Measurements from ENCODE around the gene XRCC6.
"Not testable (repeated sequence)": the region's sequence is repeated elsewhere in the genome, so short reads cannot be mapped to it uniquely, and the experiment has no call there.

DNA sequence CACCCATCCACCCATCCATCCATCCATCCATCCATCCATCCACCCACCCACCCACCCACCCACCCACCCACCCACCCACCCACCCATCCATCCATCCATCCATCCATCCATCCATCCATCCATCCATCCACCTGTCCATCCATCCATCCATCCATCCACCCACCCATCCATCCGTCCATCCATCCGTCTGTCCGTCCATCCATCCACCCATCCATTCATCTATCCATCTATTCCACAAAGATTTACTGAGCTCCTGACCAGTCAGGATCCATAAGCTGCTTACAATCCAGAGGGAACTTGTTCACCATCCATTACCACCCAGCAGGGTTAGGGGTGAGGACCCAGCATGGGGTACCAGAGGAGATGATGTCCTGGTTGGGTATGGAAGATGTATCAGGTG, 48.8 kb upstream of the XRCC6 start:
- TF ChIP-seq, protein P1, sequence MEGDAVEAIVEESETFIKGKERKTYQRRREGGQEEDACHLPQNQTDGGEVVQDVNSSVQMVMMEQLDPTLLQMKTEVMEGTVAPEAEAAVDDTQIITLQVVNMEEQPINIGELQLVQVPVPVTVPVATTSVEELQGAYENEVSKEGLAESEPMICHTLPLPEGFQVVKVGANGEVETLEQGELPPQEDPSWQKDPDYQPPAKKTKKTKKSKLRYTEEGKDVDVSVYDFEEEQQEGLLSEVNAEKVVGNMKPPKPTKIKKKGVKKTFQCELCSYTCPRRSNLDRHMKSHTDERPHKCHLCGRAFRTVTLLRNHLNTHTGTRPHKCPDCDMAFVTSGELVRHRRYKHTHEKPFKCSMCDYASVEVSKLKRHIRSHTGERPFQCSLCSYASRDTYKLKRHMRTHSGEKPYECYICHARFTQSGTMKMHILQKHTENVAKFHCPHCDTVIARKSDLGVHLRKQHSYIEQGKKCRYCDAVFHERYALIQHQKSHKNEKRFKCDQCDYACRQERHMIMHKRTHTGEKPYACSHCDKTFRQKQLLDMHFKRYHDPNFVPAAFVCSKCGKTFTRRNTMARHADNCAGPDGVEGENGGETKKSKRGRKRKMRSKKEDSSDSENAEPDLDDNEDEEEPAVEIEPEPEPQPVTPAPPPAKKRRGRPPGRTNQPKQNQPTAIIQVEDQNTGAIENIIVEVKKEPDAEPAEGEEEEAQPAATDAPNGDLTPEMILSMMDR (conservative IDR thresholded peaks at IDR 0.05; ENCODE audit: low read length) = not testable (repeated sequence)
- TF ChIP-seq EZH2phosphoT487 (IDR thresholded peaks at IDR 0.05; ENCODE audit: borderline replicate concordance) = not testable (repeated sequence)

All from Loucy (cell line).